Spleen (tissue), 11 donors: ENCODE measurements around the gene HGS. TPM values are rescaled to one million over a fixed set of nuclear protein-coding genes. Genes with fewer than 3 reads are reported as not detected.

Experiments
- DNase-seq: peaks from one replicate; pipeline ENCODE4 v3.0.0-alpha.2; 2020
- H3K27ac ChIP-seq, 8 donors: fragments of 200-600 bp; sonication (generic) in 7 of 8; 1 replicate in 4 of 8; 2 replicates in 4 of 8; pipeline versions ENCODE4 v1.5.0 to v1.8.0; 2016 to 2021; ENCODE audit warnings: inconsistent platforms in 4 of 8, mild to moderate bottlenecking in 4 of 8, moderate library complexity in 1 of 8
- H3K27me3 ChIP-seq, 7 donors: fragments of 200-600 bp; sonication (generic) in 6 of 7; replicated peaks in 1 of 7; 1 replicate in 4 of 7; 2 replicates in 3 of 7; pipeline versions ENCODE4 v1.5.0 to v1.8.0; 2016 to 2021; ENCODE audit warnings: inconsistent platforms in 3 of 7, mild to moderate bottlenecking in 1 of 7
- H3K36me3 ChIP-seq, 6 donors: fragments of 200-600 bp; sonication (generic) in 5 of 6; 1 replicate in 4 of 6; 2 replicates in 2 of 6; pipeline versions ENCODE4 v1.5.0 to v1.8.0; 2016 to 2021; ENCODE audit warnings: inconsistent platforms in 2 of 6
- H3K4me1 ChIP-seq, 6 donors: fragments of 200-600 bp; sonication (generic) in 5 of 6; 1 replicate in 3 of 6; 2 replicates in 3 of 6; pipeline versions ENCODE4 v1.5.0 to v1.8.0; 2016 to 2021; ENCODE audit warnings: inconsistent platforms in 3 of 6
- H3K4me3 ChIP-seq, 8 donors: fragments of 200-600 bp; sonication (generic) in 7 of 8; 1 replicate in 4 of 8; 2 replicates in 4 of 8; pipeline versions ENCODE4 v1.5.0 to v1.8.0; 2016 to 2021; ENCODE audit warnings: inconsistent platforms in 4 of 8, mild to moderate bottlenecking in 4 of 8, moderate library complexity in 2 of 8
- H3K9me3 ChIP-seq, 8 donors: fragments of 200-600 bp; sonication (generic) in 7 of 8; 1 replicate in 4 of 8; 2 replicates in 4 of 8; pipeline versions ENCODE4 v1.5.0 to v1.8.0; 2016 to 2021; ENCODE audit warnings: inconsistent platforms in 4 of 8
- CTCF ChIP-seq, 11 experiments: fragments of 200-600 bp in 7 of 11; fragments of 450-650 bp in 4 of 11; sonication (generic) in 4 of 11; IDR thresholded peaks in 8 of 11; conservative IDR thresholded peaks in 3 of 11; 1 replicate in 7 of 11; 2 replicates in 4 of 11; pipeline versions ENCODE4 v1.4.0 to v1.8.0; 2016 to 2021; ENCODE audit warnings: antibody characterized with exemption in 11 of 11, inconsistent platforms in 4 of 11, mild to moderate bottlenecking in 1 of 11
- POLR2A ChIP-seq, 3 donors: fragments of 450-650 bp; IDR thresholded peaks; one replicate each; pipeline ENCODE4 v1.5.1; 2017; ENCODE audit warnings: antibody characterized with exemption in 3 of 3, mild to moderate bottlenecking in 1 of 3
- POLR2AphosphoS5 ChIP-seq, 3 donors: sonication (generic); formaldehyde crosslinking; IDR thresholded peaks; one replicate each; pipeline ENCODE4 v1.5.1; 2017; ENCODE audit warnings: antibody characterized with exemption in 3 of 3
- WGBS, 5 donors: extraction: QIAGEN DNeasy Blood & Tissue Kit in 3 of 5; methylation state at CpG; one replicate each; pipeline versions ENCODE4 v1.1.5 to v1.1.7; 2013 to 2018; 5-methylcytosine and 5-hydroxymethylcytosine counted together
- intact Hi-C: fragments of 100-400 bp; cut with DNase I; formaldehyde crosslinking; loops from one replicate; pipeline ENCODE4 v1.15.0; 2023; ENCODE audit warnings: low total_unique reads
- polyA plus RNA-seq, 3 donors: library from polyadenylated mRNA; stranded (reverse); fragments of 200-250 nt; gene quantifications; one replicate each; pipeline ENCODE4 v1.2.1, GENCODE V29; 2013
- total RNA-seq, 7 donors: library from RNA; depleted of rRNA in 3 of 7; stranded (reverse); fragments of >200 nt in 3 of 7; fragmentation: NEBNext Ultra II Directional in 4 of 7; extraction: Animal tissue kit (Norgen Biotek cat#: 25700) in 4 of 7; gene quantifications; one replicate each; pipeline versions ENCODE4 v1.1.0 to v1.2.1, GENCODE V29; 2016 to 2021
- donor health status: healthy with polysubstance abuse.
- donor health status: DM: no; HTN: no; CAD: no; lungs with moderate emphysema.
- donor health status: DM: no; HTN: no; CAD: no.
- donor health status: Bipolar disorder and iron deficiency.
- donor health status: healthy.
- donor health status: DM: no; HTN: no; CAD: no.
- donor health status: DM: yes; HTN: yes; CAD: no.

The HGS gene
- total and polyA plus RNA-seq, 10 donors: 61.3 to 134 (median 106) TPM

GRCh38 chr17:81686614-81687013 is 2.8 kb downstream of the HGS start:
- intact Hi-C loops: no loop called here
- Histone ChIP-seq H3K27ac (no peak overlapping the region), H3K36me3 (peaks cover 0 to 72% (median 60%) of the 10 kb centered on the region in 6 donors), H3K4me1 (peaks cover 19 to 55% (median 39%) of the 10 kb centered on the region in 6 donors), H3K9me3 (no peaks in the 10 kb centered on the region), H3K27me3 (no peaks in the 10 kb centered on the region), H3K4me3 (no peak overlapping the region)
- WGBS, 5 donors: 90 to 100% (median 95%) methylated on average over 1 to 20 of the region's 20 CpGs
- DNase-seq: no peak
- no peak for TF ChIP-seq POLR2A (IDR thresholded peaks at IDR 0.05)
- no peak for TF ChIP-seq CTCF (IDR thresholded peaks at IDR 0.05 in 8 of 11, conservative IDR thresholded peaks at IDR 0.05 in 3 of 11)
- no peak for TF ChIP-seq POLR2AphosphoS5 (IDR thresholded peaks at IDR 0.05)

- Histone ChIP-seq H3K4me1 (peaks cover 11 to 42% (median 26%) of the 10 kb centered on the region in 6 donors), H3K9me3 (no peaks in the 10 kb centered on the region), H3K27ac (no peak overlapping the region), H3K36me3 (peaks cover 0 to 81% (median 73%) of the 10 kb centered on the region in 6 donors), H3K4me3 (no peak overlapping the region), H3K27me3 (no peaks in the 10 kb centered on the region)
- 94 to 97% (median 95%) methylated on average over 31 to 41 of the region's 41 CpGs for WGBS, 5 donors
- TF ChIP-seq POLR2AphosphoS5 (IDR thresholded peaks at IDR 0.05) (peak in 1 of 3 donors; percentile 33), POLR2A (IDR thresholded peaks at IDR 0.05) (no peak), CTCF (IDR thresholded peaks at IDR 0.05 in 8 of 11, conservative IDR thresholded peaks at IDR 0.05 in 3 of 11) (no peak)
- no peak for DNase-seq
- intact Hi-C loops: no loop called here
These were observed 4.1 kb downstream of the HGS start for GRCh38 chr17:81687770-81688541.

GRCh38 chr17:81688616-81689015 is 4.8 kb downstream of the HGS start:
- TF ChIP-seq POLR2AphosphoS5 (IDR thresholded peaks at IDR 0.05): peak in 1 of 3 donors; percentile 19
- TF ChIP-seq POLR2A (IDR thresholded peaks at IDR 0.05): no peak
- no peak for TF ChIP-seq CTCF (IDR thresholded peaks at IDR 0.05 in 8 of 11, conservative IDR thresholded peaks at IDR 0.05 in 3 of 11)
- 90 to 93% (median 91%) methylated on average over 6 to 14 of the region's 14 CpGs for WGBS, 5 donors
- intact Hi-C loops: no loop called here

GRCh38 chr17:81690066-81690465 is 6.3 kb downstream of the HGS start:
- Histone ChIP-seq H3K9me3 (no peaks in the 10 kb centered on the region), H3K27ac (no peak overlapping the region), H3K36me3 (peaks cover 0 to 100% (median 94%) of the 10 kb centered on the region in 6 donors), H3K4me1 (peaks cover 6 to 28% (median 17%) of the 10 kb centered on the region in 6 donors), H3K27me3 (no peaks in the 10 kb centered on the region), H3K4me3 (no peak overlapping the region)
- TF ChIP-seq CTCF (IDR thresholded peaks at IDR 0.05 in 8 of 11, conservative IDR thresholded peaks at IDR 0.05 in 3 of 11) (no peak), POLR2A (IDR thresholded peaks at IDR 0.05) (no peak), POLR2AphosphoS5 (IDR thresholded peaks at IDR 0.05) (no peak)
- WGBS, 5 donors: 88 to 93% (median 93%) methylated on average over 17 to 18 of the region's 18 CpGs
- intact Hi-C loops: no loop called here
- no peak for DNase-seq

More at GRCh38 chr17:81688616-81689015, 4.8 kb downstream of the HGS start:
- Histone ChIP-seq H3K9me3 (no peaks in the 10 kb centered on the region), H3K4me1 (peaks cover 11 to 38% (median 24%) of the 10 kb centered on the region in 6 donors), H3K36me3 (peaks cover 0 to 88% (median 79%) of the 10 kb centered on the region in 6 donors), H3K27ac (no peak overlapping the region), H3K27me3 (no peaks in the 10 kb centered on the region), H3K4me3 (no peak overlapping the region)
- no peak for DNase-seq
